H9 (cell line): ENCODE measurements around the gene GJB2. TPM values are rescaled to one million over a fixed set of nuclear protein-coding genes. Genes with fewer than 3 reads are reported as not detected.

Experiments used
- DNase-seq: peaks from one replicate; pipeline ENCODE4 v3.0.0-alpha.2; 2017
- H2AFZ ChIP-seq: one replicate; pipeline ENCODE4 v1.6.1; 2013; ENCODE audit warnings: mild to moderate bottlenecking, low read length, control low read depth, moderate library complexity
- H2AK5ac ChIP-seq: 2 replicates; pipeline ENCODE4 v1.6.1; 2013; ENCODE audit warnings: low read length, control low read depth, mixed read lengths; ENCODE audit not compliant: insufficient read length
- H2BK120ac ChIP-seq: one replicate; pipeline ENCODE4 v1.6.1; 2013; ENCODE audit warnings: low read depth, mild to moderate bottlenecking, low read length, control low read depth, inconsistent platforms; ENCODE audit not compliant: poor library complexity, severe bottlenecking
- H2BK12ac ChIP-seq: 2 replicates; pipeline ENCODE4 v1.6.1; 2013; ENCODE audit warnings: low read length, control low read depth, mixed read lengths, low read depth; ENCODE audit not compliant: insufficient read length
- H2BK15ac ChIP-seq: 2 replicates; pipeline ENCODE4 v1.6.1; 2013; ENCODE audit warnings: low read depth, low read length, control low read depth
- H2BK20ac ChIP-seq: one replicate; pipeline ENCODE4 v1.6.1; 2013; ENCODE audit warnings: low read depth, mild to moderate bottlenecking, low read length, control low read depth, inconsistent platforms; ENCODE audit not compliant: poor library complexity, severe bottlenecking
- H2BK5ac ChIP-seq: 2 replicates; pipeline ENCODE4 v1.6.1; 2013; ENCODE audit warnings: low read length, control low read depth, mixed read lengths; ENCODE audit not compliant: insufficient read length
- H3K14ac ChIP-seq: 2 replicates; pipeline ENCODE4 v1.6.1; 2013; ENCODE audit warnings: low read length, control low read depth; ENCODE audit not compliant: insufficient read depth
- H3K18ac ChIP-seq: 2 replicates; pipeline ENCODE4 v1.6.1; 2013; ENCODE audit warnings: low read depth, mild to moderate bottlenecking, mixed read lengths, low read length, control low read depth; ENCODE audit not compliant: insufficient read length
- H3K23ac ChIP-seq: 2 replicates; pipeline ENCODE4 v1.6.1; 2013; ENCODE audit warnings: low read length, control low read depth, mixed read lengths, low read depth; ENCODE audit not compliant: insufficient read length
- H3K23me2 ChIP-seq: 2 replicates; pipeline ENCODE4 v1.6.1; 2013; ENCODE audit warnings: low read depth, mild to moderate bottlenecking, mixed read lengths, low read length, control low read depth; ENCODE audit not compliant: insufficient read length, poor library complexity, severe bottlenecking
- H3K27ac ChIP-seq: 2 replicates; pipeline ENCODE4 v1.5.1; 2013; ENCODE audit warnings: low read length, control low read depth, mixed read lengths, low read depth; ENCODE audit not compliant: insufficient read length
- H3K27me3 ChIP-seq: 2 replicates; pipeline ENCODE4 v1.6.1; 2013; ENCODE audit warnings: low read length, control low read depth, inconsistent platforms; ENCODE audit not compliant: insufficient read depth
- H3K4ac ChIP-seq: 2 replicates; pipeline ENCODE4 v1.6.1; 2013; ENCODE audit warnings: low read depth, mild to moderate bottlenecking, control low read depth, inconsistent platforms, low read length, moderate library complexity
- H3K4me1 ChIP-seq: 2 replicates; pipeline ENCODE4 v1.6.1; 2013; ENCODE audit warnings: low read length, control low read depth, inconsistent platforms; ENCODE audit not compliant: insufficient read depth
- H3K4me2 ChIP-seq: 2 replicates; pipeline ENCODE4 v1.6.1; 2013; ENCODE audit warnings: low read length, control low read depth, mixed read lengths; ENCODE audit not compliant: insufficient read length, insufficient read depth
- H3K56ac ChIP-seq: 2 replicates; pipeline ENCODE4 v1.6.1; 2013; ENCODE audit warnings: low read depth, mild to moderate bottlenecking, mixed read lengths, low read length, control low read depth; ENCODE audit not compliant: insufficient read length
- H3K79me1 ChIP-seq: 2 replicates; pipeline ENCODE4 v1.6.1; 2013; ENCODE audit warnings: low read depth, mild to moderate bottlenecking, moderate library complexity, low read length, control low read depth, inconsistent platforms; ENCODE audit not compliant: insufficient read depth, poor library complexity, severe bottlenecking
- H3K79me2 ChIP-seq: 2 replicates; pipeline ENCODE4 v1.6.1; 2013; ENCODE audit warnings: low read length, control low read depth, inconsistent platforms; ENCODE audit not compliant: insufficient read depth
- H3K9ac ChIP-seq: 2 replicates; pipeline ENCODE4 v1.6.1; 2013; ENCODE audit warnings: low read length, control low read depth, mixed read lengths; ENCODE audit not compliant: insufficient read length; ENCODE audit errors: extremely low read depth
- H3K9me3 ChIP-seq: one replicate; pipeline ENCODE4 v1.6.1; 2013; ENCODE audit warnings: low read depth, low read length, inconsistent platforms; ENCODE audit not compliant: control insufficient read depth
- H3T11ph ChIP-seq: one replicate; pipeline ENCODE4 v1.6.1; 2013; ENCODE audit warnings: mild to moderate bottlenecking, low read length, control low read depth, inconsistent platforms
- H4K20me1 ChIP-seq: one replicate; pipeline ENCODE4 v1.6.1; 2013; ENCODE audit not compliant: control insufficient read depth, insufficient read length, insufficient read depth
- H4K5ac ChIP-seq: 2 replicates; pipeline ENCODE4 v1.6.1; 2013; ENCODE audit warnings: low read depth, mild to moderate bottlenecking, mixed read lengths, low read length, control low read depth; ENCODE audit not compliant: insufficient read length
- H4K8ac ChIP-seq: replicated peaks from 2 replicates; pipeline ENCODE4 v1.6.1; 2013; ENCODE audit warnings: low read length, control low read depth, mixed read lengths, low read depth; ENCODE audit not compliant: insufficient read length
- H4K91ac ChIP-seq: 2 replicates; pipeline ENCODE4 v1.6.1; 2013; ENCODE audit warnings: low read depth, mild to moderate bottlenecking, moderate library complexity, mixed read lengths, low read length, control low read depth; ENCODE audit not compliant: insufficient read length
- H3K27ac Mint-ChIP-seq, 3 experiments: 2 replicates in 2 of 3; 3 replicates in 1 of 3; pipeline ENCODE4 v1.8.0; 2020 to 2021; ENCODE audit warnings: mixed read lengths in 3 of 3, mild to moderate bottlenecking in 1 of 3, moderate library complexity in 1 of 3
- H3K27me3 Mint-ChIP-seq: 2 replicates; pipeline ENCODE4 v1.8.0; 2021; ENCODE audit warnings: low read depth, mild to moderate bottlenecking, moderate library complexity, mixed read lengths
- H3K36me3 Mint-ChIP-seq, 3 experiments: 2 replicates in 2 of 3; 3 replicates in 1 of 3; pipeline ENCODE4 v1.8.0; 2020 to 2021; ENCODE audit warnings: low read depth in 3 of 3, mixed read lengths in 3 of 3; ENCODE audit not compliant: insufficient read depth in 1 of 3
- H3K4me1 Mint-ChIP-seq, 2 experiments: 2 replicates each; pipeline ENCODE4 v1.8.0; 2020; ENCODE audit warnings: mixed read lengths in 2 of 2
- H3K4me3 Mint-ChIP-seq, 2 experiments: 2 replicates in 1 of 2; 3 replicates in 1 of 2; pipeline ENCODE4 v1.8.0; 2020 to 2021; ENCODE audit warnings: mild to moderate bottlenecking in 2 of 2, mixed read lengths in 2 of 2, moderate library complexity in 1 of 2
- H3K9me3 Mint-ChIP-seq, 2 experiments: 2 replicates in 1 of 2; 3 replicates in 1 of 2; pipeline ENCODE4 v1.8.0; 2020; ENCODE audit warnings: mild to moderate bottlenecking in 2 of 2, mixed read lengths in 2 of 2, moderate library complexity in 1 of 2
- CTCF ChIP-seq: fragments of 200-600 bp; sonication (generic); conservative IDR thresholded peaks from 3 replicates; pipeline ENCODE4 v1.8.0; 2021; ENCODE audit warnings: antibody characterized with exemption, mild to moderate bottlenecking
- WGBS: extraction: QIAGEN DNeasy Blood & Tissue Kit; methylation state at CpG from one replicate; pipeline ENCODE4 v1.1.7; 2013; ENCODE audit warnings: missing lambda C conversion rate, low lambda C conversion rate, mixed read lengths; ENCODE audit not compliant: insufficient read length; ENCODE audit errors: extremely low coverage; 5-methylcytosine and 5-hydroxymethylcytosine counted together
- total RNA-seq: library from RNA; stranded (reverse); gene quantifications from 2 replicates; pipeline ENCODE4 v1.2.1, GENCODE V29; 2021

Gene GJB2
- total RNA-seq, 1 experiment from 2014 or later = 0.28 TPM

- Histone ChIP-seq H3K27me3 (no peaks in the 10 kb centered on the region), H4K91ac (no peak overlapping the region), H2BK20ac (no peak overlapping the region), H3K27ac (no peak overlapping the region), H3K79me2 (no peaks in the 10 kb centered on the region), H3K14ac (no peak overlapping the region), H4K8ac (no peak overlapping the region), H2BK120ac (no peak overlapping the region), H3K79me1 (no peaks in the 10 kb centered on the region), H3K4me1 (no peaks in the 10 kb centered on the region), H3K23ac (no peak overlapping the region), H4K20me1 (no peaks in the 10 kb centered on the region), H3T11ph (no peak overlapping the region), H3K18ac (no peak overlapping the region), H2BK5ac (no peak overlapping the region), H3K4me2 (no peak overlapping the region), H3K9ac (no peak overlapping the region), H2AFZ (no peak overlapping the region), H3K56ac (no peak overlapping the region), H2BK12ac (no peak overlapping the region), H4K5ac (no peak overlapping the region), H2AK5ac (no peak overlapping the region), H3K9me3 (no peaks in the 10 kb centered on the region), H2BK15ac (no peak overlapping the region), H3K4ac (no peak overlapping the region), H3K23me2 (no peaks in the 10 kb centered on the region)
- peaks cover 0 to 7% (median 6%) of the 10 kb centered on the region in 3 experiments; a peak in 4 of 7 replicates for H3K36me3 Mint-ChIP-seq
- H3K9me3 Mint-ChIP-seq = peaks cover 17 to 19% of the 10 kb centered on the region in 2 experiments
- no peak for TF ChIP-seq CTCF
- H3K4me3 Mint-ChIP-seq = no peak overlapping the region
- H3K27me3 Mint-ChIP-seq = peaks cover 42% of the 10 kb centered on the region
- H3K4me1 Mint-ChIP-seq = peaks cover 0 to 2% of the 10 kb centered on the region in 2 experiments; a peak in 1 of 4 replicates
- WGBS = no CpG with 5 or more reads among the region's 2 CpGs
- no peak overlapping the region for H3K27ac Mint-ChIP-seq
- DNase-seq = no peak
Observed at GRCh38 chr13:20241593-20241992, 48.9 kb upstream of the GJB2 start.
